Activated CD8-positive, alpha-beta T cell treated with anti-CD3 and anti-CD28 coated beads for 36 hours (primary cell): ENCODE results near the gene RUNX1. TPM values are rescaled to one million over a fixed set of nuclear protein-coding genes. Genes with fewer than 3 reads are reported as not detected.

Experiments
- ATAC-seq: fragments of 200-7000 bp; cut with Tn5 transposase; one replicate; pipeline ENCODE4 v1.10.0; 2021; ENCODE audit warnings: mild to moderate bottlenecking, moderate library complexity
- CTCF ChIA-PET: fragments of 350-600 bp; sonication (Branson Sonifier 250); formaldehyde crosslinking; loops from one replicate; lab custom pipeline; 2021; ENCODE audit warnings: antibody characterized with exemption; lab: Charles Lee
- POLR2A ChIA-PET: fragments of 350-600 bp; sonication (Branson Sonifier 250); formaldehyde crosslinking; loops from one replicate; lab custom pipeline; 2021; ENCODE audit warnings: antibody characterized with exemption; lab: Charles Lee
- DNase-seq: peaks from one replicate; pipeline ENCODE4 v3.0.0-alpha.2; 2020
- H3K27ac Mint-ChIP-seq: one replicate; pipeline ENCODE4 v1.8.0; 2021; ENCODE audit warnings: mild to moderate bottlenecking, mixed read lengths
- H3K27me3 Mint-ChIP-seq: one replicate; pipeline ENCODE4 v1.8.0; 2021; ENCODE audit warnings: mixed read lengths
- H3K36me3 Mint-ChIP-seq: one replicate; pipeline ENCODE4 v1.8.0; 2021; ENCODE audit warnings: low read depth, mixed read lengths
- H3K4me1 Mint-ChIP-seq: one replicate; pipeline ENCODE4 v1.8.0; 2021; ENCODE audit warnings: low read depth, mixed read lengths
- H3K4me3 Mint-ChIP-seq: one replicate; pipeline ENCODE4 v1.8.0; 2021; ENCODE audit warnings: mild to moderate bottlenecking, moderate library complexity, mixed read lengths
- H3K9me3 Mint-ChIP-seq: one replicate; pipeline ENCODE4 v1.8.0; 2021; ENCODE audit warnings: mixed read lengths
- intact Hi-C: fragments of 100-400 bp; cut with micrococcal nuclease; formaldehyde crosslinking; loops from one replicate; pipeline ENCODE4 v1.10.0; 2022
- total RNA-seq, 2 experiments: library from RNA; stranded (reverse); gene quantifications; one replicate each; pipeline ENCODE4 v1.2.3, GENCODE V29; 2021
- TF ChIP-seq, protein P1 (sequence below): fragments of 200-600 bp; IDR thresholded peaks from one replicate; pipeline ENCODE4 v1.8.0; 2022; ENCODE audit warnings: antibody characterized with exemption, mild to moderate bottlenecking

Gene RUNX1
- total RNA-seq, 2 experiments from 2014 or later = 18.7 to 19.0 TPM

GRCh38 chr21:34779860-34780259 is 269.2 kb downstream of the RUNX1 start:
- ATAC-seq (no peak), DNase-seq (no peak)
- Mint-ChIP-seq H3K27ac (no peak overlapping the region), H3K27me3 (no peaks in the 10 kb centered on the region), H3K4me3 (no peak overlapping the region), H3K4me1 (no peaks in the 10 kb centered on the region), H3K9me3 (peaks cover 1% of the 10 kb centered on the region), H3K36me3 (no peaks in the 10 kb centered on the region)
- ChIA-PET POLR2A (no interaction called here), CTCF (no interaction called here)
- intact Hi-C loops = no loop called here
- TF ChIP-seq, protein P1, sequence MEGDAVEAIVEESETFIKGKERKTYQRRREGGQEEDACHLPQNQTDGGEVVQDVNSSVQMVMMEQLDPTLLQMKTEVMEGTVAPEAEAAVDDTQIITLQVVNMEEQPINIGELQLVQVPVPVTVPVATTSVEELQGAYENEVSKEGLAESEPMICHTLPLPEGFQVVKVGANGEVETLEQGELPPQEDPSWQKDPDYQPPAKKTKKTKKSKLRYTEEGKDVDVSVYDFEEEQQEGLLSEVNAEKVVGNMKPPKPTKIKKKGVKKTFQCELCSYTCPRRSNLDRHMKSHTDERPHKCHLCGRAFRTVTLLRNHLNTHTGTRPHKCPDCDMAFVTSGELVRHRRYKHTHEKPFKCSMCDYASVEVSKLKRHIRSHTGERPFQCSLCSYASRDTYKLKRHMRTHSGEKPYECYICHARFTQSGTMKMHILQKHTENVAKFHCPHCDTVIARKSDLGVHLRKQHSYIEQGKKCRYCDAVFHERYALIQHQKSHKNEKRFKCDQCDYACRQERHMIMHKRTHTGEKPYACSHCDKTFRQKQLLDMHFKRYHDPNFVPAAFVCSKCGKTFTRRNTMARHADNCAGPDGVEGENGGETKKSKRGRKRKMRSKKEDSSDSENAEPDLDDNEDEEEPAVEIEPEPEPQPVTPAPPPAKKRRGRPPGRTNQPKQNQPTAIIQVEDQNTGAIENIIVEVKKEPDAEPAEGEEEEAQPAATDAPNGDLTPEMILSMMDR = no peak

DNA sequence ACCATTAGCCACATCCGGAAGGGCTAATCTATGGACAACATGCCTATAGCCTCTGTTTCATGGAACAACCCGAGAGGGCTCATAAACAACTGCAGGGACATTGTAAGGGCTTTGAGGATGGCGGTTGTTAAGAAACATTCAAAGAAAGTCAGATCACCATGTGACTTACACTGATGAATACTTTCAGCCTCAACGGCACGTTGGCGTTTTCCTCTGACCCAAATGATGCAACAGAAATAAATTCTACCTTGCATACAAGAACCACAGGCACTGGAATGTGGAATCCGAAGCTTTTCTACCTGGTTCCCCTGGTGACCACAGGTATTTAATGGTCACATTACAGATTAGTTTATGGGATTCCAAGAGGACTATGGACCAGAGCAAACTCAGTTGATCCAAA is 273.3 kb downstream of the RUNX1 start:
- ChIA-PET CTCF (no interaction called here), POLR2A (no interaction called here)
- Mint-ChIP-seq H3K9me3 (peaks cover 1% of the 10 kb centered on the region), H3K27me3 (peaks cover 2% of the 10 kb centered on the region), H3K4me3 (no peak overlapping the region), H3K27ac (no peak overlapping the region), H3K36me3 (no peaks in the 10 kb centered on the region), H3K4me1 (no peaks in the 10 kb centered on the region)
- ATAC-seq = no peak
- intact Hi-C loops = no loop called here
- no peak for DNase-seq
- TF ChIP-seq, protein P1 = no peak

DNA sequence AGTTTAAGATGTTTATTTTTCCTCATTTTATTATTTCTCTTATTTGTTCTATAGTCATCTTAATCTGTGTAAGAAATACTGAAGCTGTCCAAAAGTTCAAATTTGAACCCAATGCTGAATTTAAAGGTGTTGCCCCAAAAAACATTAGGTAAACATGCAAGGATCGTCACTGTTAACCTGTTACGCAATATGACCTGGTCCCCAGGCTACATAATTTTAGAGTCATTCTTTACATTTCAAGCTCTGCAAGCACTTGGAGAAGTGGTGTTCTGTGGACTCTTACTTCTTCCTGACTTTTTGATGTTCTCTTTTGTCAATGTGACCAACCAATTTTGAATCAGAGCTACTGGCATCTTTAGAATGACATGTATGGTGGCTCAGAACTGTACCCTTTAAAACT is 274.4 kb downstream of the RUNX1 start:
- peaks cover 3% of the 10 kb centered on the region for H3K27me3 Mint-ChIP-seq
- no peaks in the 10 kb centered on the region for H3K9me3 Mint-ChIP-seq
- H3K4me3 Mint-ChIP-seq = no peak overlapping the region
- no peak overlapping the region for H3K27ac Mint-ChIP-seq
- POLR2A ChIA-PET = interaction anchor here (0.6 kb wide), 1 partner anchor 419 kb away, joined by 3 read pairs; no protein-coding TSS in a partner anchor
- ATAC-seq (no peak), DNase-seq (no peak)
- TF ChIP-seq, protein P1 = no peak
- no peaks in the 10 kb centered on the region for H3K36me3 Mint-ChIP-seq
- no peaks in the 10 kb centered on the region for H3K4me1 Mint-ChIP-seq
- CTCF ChIA-PET = interaction anchor here (0.8 kb wide), 1 partner anchor 9 kb away, joined by 4 read pairs; no protein-coding TSS in a partner anchor
- intact Hi-C loops = no loop called here

- CTCF ChIA-PET = no interaction called here
- Mint-ChIP-seq H3K27ac (no peak overlapping the region), H3K27me3 (peaks cover 3% of the 10 kb centered on the region)
Observed at GRCh38 chr21:34771512-34772028, 277.5 kb downstream of the RUNX1 start.

GRCh38 chr21:34770576-34770975 is 278.5 kb downstream of the RUNX1 start:
- no peak overlapping the region for H3K27ac Mint-ChIP-seq
- POLR2A ChIA-PET = interaction anchor here (0.7 kb wide), 1 partner anchor 57 kb away, joined by 3 read pairs; no protein-coding TSS in a partner anchor
- H3K4me3 Mint-ChIP-seq = no peak overlapping the region
- DNase-seq = no peak
- peaks cover 3% of the 10 kb centered on the region for H3K27me3 Mint-ChIP-seq
- CTCF ChIA-PET = no interaction called here
- H3K9me3 Mint-ChIP-seq = no peaks in the 10 kb centered on the region
- intact Hi-C loops = no loop called here
- no peak for ATAC-seq
- H3K36me3 Mint-ChIP-seq = no peaks in the 10 kb centered on the region
- H3K4me1 Mint-ChIP-seq = no peaks in the 10 kb centered on the region
- TF ChIP-seq, protein P1 = no peak

More at GRCh38 chr21:34771512-34772028, 277.5 kb downstream of the RUNX1 start:
- POLR2A ChIA-PET = no interaction called here
- TF ChIP-seq, protein P1 = no peak
- ATAC-seq = no peak
- Mint-ChIP-seq H3K4me3 (no peak overlapping the region), H3K4me1 (no peaks in the 10 kb centered on the region), H3K9me3 (no peaks in the 10 kb centered on the region), H3K36me3 (no peaks in the 10 kb centered on the region)
- intact Hi-C loops = no loop called here
- DNase-seq = no peak
